CD4-positive, alpha-beta T cell treated with Interleukin-4 for 4 hours (primary cell): ENCODE results near the gene TTC21B.
A peak's percentile ranks its signal among the peaks of the same experiment; 100 is the strongest.

Experiments used
- DNase-seq: peaks from one replicate; pipeline ENCODE4 v3.0.0-alpha.2; 2020

Gene TTC21B

DNA sequence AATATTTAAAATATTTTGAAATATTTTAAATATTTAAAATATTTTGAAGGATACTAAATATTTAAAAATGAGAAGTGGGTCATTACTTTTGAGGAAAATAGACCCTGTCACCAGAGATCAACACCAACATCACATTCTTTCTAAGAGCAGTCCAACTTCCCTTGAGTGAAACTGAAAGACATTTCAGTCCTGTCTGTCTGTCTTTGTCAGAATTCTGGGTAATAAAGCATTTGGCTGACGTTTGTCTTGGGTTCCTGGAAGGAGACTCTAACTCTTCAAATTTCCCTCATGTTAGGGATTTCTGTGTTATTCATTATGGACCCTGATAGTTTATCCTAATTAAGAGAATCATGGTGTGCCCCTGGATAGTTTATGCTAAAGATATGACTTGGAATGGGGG is 32.8 kb downstream of the TTC21B start:
- no peak for DNase-seq

DNA sequence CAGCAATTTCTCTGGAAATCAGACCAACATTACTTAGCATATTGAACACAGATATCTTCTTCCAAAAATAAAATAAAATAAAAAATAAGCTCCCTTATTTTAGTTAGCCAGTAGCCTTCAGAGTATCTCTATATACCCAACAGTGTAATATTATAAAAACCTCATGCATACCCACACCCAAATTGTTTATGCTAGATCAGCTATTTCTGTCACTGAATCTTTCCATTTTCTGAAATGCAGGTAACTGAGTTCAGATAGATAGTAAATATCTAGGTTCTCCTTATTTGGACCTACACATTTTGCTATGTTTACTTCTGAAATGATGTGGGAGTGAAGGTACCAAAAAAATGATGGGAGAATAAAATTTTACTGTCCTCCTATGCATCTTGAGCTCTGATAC is 39.9 kb downstream of the TTC21B start:
- no peak for DNase-seq

GRCh38 chr2:165911981-165912380 is 41.6 kb downstream of the TTC21B start:
- DNase-seq, result no peak

- no peak for DNase-seq
Measured at GRCh38 chr2:165911231-165911630, 42.3 kb downstream of the TTC21B start.

- no peak for DNase-seq
Measured at GRCh38 chr2:165909466-165909865, 44.1 kb downstream of the TTC21B start.

GRCh38 chr2:165905854-165906253 is 47.7 kb downstream of the TTC21B start:
- no peak for DNase-seq

- DNase-seq, result no peak
Measured at GRCh38 chr2:165905269-165905668, 48.3 kb downstream of the TTC21B start.

DNA sequence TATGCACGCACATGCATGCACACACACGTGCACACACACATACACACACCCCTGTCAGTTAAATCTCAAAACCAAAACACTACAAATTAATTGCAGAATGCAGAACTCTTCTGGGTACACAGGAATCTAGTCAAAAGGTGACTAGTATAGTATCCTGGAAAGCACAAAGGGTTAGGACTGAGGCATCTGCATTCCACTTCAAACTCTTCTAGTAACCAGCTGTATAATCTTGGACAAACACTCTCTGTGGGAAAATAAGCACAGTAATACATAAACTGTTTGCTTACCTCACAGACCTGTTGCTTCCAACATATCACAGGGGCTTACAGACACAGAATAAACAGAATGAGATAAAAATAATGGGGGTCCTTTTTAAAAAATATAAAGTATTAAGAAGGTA is 49.1 kb downstream of the TTC21B start:
- DNase-seq, result no peak

- no peak for DNase-seq
Measured at GRCh38 chr2:165903406-165903805, 50.2 kb downstream of the TTC21B start.

DNA sequence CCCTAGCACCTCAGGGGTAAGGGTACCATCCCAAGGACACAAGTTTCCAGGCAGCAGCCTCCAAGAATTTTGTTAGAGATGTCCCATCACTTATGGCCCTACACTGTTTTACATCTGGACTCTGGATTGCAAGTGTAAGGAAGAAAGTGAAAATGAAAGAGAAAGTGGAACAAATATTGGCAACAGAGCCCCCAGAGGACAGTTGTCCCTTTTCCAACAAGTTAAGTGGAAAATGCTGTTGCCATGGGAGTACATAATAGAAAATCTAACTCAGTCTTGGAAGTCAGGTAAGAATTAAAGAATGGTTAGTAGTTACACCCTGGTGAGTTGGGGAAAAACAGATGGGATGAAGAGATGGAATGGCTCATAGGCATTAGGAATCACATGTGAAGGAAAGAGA is 50.6 kb downstream of the TTC21B start:
- peak; percentile 26 for DNase-seq

DNA sequence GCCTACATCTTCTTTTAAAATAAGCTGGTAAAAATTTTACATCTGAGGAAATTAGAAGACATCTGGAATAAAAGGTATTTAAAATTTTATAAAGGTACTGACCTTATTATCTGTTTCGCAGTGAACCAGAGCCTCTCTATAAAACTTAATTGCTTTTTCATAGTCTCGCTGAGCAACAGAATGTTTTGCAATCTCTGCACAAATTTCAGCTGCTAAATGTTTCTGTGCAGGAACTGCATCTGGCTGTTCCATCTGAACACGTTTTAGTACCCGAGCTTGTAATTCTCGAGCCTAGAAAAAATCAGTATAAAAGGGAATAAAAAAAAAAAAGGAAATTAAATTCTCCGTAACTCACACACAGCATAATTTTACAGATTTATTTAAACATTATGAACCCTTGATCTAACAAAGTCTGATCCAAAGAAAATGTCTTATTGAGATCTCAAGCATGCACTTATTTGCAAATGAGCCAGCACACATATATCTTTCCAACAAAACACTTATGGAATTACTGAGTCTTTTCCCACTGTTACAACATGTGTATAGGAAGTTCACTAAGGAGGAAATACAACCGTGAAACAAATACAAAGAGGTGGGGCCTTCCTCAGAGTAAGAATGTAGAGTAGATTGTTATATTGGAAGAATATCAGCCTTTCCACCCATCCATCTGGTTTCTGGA is 51.8 kb downstream of the TTC21B start:
- DNase-seq, result no peak

DNA sequence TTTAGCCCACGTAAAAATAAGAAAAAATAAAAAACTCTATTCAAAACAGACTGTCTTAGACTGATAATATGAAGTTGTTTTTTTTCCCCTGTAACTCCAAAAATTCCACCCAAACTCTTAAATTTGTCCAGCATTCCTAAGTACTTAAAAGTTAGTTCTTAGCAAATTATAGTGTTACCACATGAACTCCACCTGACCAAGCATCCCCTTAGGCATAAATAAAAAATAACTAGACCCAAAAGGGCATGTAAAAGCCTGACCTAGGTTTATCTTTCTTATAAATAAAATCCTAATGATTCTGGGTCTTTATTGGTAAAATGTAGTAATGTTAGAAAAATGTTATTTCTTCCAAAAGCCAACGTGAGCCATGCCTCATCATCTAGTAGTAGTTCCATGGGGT is 54.3 kb downstream of the TTC21B start:
- no peak for DNase-seq

DNA sequence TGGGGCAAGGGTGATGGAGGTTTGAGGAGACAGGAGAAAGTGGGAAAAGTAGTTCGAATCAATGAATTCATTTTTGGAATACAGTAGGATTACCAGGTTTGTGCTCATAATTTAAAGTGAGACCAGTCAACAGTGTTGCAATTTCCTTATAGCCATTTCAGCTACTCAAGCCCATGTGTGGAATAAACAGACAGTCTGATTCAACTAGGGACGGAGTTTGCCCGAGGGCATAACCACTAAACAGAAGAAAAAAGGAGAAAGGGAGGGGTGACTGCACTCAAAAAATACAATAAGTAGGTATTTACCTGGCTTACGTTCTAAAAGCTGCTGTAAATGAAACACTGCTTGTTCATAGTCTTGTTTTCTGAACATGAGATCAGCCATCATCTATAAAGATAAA is 55.2 kb downstream of the TTC21B start:
- DNase-seq, result no peak

DNA sequence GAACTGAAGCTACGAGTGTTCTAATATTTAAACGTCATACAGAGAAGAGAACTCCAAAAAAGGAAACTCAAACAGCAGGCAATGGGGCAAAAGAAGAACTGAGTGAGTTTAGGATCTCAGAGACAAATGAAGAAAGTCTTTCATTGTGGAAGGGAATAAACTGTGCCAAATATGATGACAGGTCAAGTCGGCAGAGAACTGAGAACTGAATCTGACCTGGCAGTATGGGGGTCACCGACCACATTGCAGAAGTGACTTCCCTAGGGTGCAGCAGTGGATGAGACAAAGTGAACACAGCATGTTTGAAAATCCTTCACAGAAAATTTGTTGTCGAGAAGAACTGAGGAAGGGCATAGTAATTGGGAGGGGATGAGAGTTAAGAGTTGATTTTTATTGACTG is 55.9 kb downstream of the TTC21B start:
- no peak for DNase-seq

DNA sequence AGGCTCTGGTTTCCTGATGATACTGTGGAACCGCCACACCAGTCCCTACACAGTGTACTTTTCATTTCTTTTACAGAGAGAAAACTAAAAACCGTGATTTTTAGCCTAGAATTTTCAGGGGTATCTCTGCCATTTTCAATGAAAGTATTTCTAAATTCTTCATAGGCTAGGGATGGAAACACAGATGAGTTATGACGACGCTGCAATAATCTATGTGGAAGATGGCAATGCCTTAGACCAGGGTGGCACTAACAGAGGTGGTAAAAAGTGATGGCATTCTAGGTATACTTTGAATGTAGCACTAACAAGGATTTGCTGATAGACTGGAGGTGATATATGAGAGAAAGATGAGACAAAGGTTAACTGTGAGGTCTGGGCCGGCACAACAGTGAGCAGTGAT is 56.5 kb downstream of the TTC21B start:
- no peak for DNase-seq

DNA sequence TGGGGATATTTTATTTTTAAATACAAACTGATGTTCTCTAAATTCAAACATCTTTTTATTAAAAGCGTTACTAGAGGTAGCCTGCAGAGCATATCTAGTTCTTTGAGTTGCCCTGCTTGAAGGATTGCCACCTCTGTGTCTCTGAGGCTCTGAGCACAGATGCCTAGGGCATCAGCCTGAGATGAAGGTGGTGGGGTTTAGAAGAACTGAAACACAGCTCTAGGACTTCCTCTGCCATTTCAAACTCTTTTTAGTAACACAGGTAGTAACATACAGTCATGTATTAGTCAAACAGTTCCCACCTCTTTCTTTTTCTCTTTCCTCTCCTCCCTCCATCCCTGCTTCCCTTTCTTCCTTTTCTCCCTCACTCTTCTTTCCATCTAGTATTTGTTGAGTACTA is 57.6 kb downstream of the TTC21B start:
- no peak for DNase-seq

GRCh38 chr2:165893556-165893955 is 60.0 kb downstream of the TTC21B start:
- no peak for DNase-seq

GRCh38 chr2:165892526-165892925 is 61.0 kb downstream of the TTC21B start:
- DNase-seq, result no peak

DNA sequence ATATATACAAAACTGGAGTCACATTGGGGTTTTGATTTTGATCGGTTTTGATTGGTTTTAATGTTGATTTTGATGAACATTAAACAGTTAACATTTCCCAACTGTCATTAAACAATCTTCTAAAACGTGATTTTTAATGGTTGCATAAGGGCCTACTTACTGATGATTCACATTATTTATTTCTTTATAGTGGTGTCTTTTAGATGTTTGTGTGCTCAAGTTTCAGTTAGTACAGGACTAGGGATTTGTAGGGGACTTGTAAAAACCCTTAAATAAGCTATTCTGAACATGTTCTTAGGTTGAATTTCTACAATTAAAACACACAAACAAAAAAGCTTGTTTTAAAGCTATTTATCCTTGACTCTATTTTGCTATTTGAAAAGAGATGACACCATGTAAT is 61.6 kb downstream of the TTC21B start:
- no peak for DNase-seq

DNA sequence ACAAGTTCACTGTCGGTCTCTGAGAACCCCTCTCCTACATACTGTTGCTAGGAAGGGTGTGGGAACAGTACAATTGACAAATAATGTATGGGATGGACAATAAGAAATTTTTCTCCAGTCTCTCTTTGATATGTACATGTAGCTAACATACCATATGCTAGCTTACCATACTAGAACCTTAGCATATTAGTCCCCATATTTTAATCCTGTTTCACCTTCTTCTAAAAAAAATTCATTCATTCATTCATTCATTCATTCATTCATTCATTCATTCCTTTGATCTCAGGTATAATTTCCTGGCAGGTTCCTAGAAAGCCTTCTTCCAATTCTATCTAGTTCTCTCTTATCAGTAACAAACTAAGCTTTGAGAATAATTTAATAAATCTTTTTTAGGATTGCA is 62.2 kb downstream of the TTC21B start:
- DNase-seq, result no peak

DNA sequence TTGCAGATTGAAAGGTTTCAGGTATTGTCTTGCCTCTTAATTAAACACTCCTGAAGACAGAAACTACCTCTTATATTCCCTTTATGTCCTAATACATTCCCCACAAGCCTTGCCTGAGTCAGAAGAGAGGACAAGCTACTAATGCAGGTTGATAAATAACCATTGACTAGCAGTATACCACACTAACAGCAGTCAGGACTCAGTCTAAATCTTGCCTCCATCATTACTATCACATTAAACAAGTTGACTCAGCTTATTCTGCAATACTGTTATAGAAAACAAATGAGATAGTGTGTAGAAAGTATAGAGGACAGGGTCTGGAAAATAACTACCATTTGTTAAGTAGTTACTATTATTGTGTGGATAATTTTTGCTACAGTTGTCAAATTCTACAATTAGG is 63.8 kb downstream of the TTC21B start:
- no peak for DNase-seq

DNA sequence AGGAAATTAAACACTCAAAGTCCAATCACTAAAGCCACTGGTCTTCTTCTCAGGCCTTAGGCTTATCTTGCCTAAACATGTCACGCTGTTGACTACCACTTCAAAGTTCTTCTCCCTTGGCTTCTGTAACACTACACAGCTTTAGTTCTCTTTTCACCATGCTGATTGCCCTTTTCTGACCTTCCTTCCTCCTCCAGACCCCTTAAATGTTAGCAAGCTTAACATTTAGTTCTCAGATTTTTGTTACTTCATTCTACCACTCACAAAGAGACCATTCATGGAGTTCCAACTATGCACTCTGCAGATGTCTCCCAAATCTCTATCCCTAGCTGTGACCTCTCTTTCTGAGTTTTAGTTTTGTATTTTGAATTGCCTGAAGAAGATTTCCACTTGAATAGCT is 64.4 kb downstream of the TTC21B start:
- DNase-seq, result no peak

- no peak for DNase-seq
Measured at GRCh38 chr2:165888171-165888570, 65.4 kb downstream of the TTC21B start.

GRCh38 chr2:165886487-165887146 is 67.0 kb downstream of the TTC21B start:
- DNase-seq, result no peak
